HG03457 (cell line): ENCODE measurements around the gene YBX1.
"Not testable (repeated sequence)": the region's sequence is repeated elsewhere in the genome, so short reads cannot be mapped to it uniquely, and the experiment has no call there.

ENCODE experiments used
- ATAC-seq: cut with Tn5 transposase; IDR thresholded peaks from one replicate; pipeline ENCODE4 v1.9.1; 2021; ENCODE audit warnings: moderate number of reproducible peaks; ENCODE audit not compliant: unreplicated experiment

YBX1 gene

GRCh38 chr1:42689912-42690311 is 7.7 kb downstream of the YBX1 start:
- no peak for ATAC-seq

- no peak for ATAC-seq
Measured at GRCh38 chr1:42690477-42691156, 8.4 kb downstream of the YBX1 start.

- no peak for ATAC-seq
Measured at GRCh38 chr1:42691157-42691498, 8.9 kb downstream of the YBX1 start.

- no peak for ATAC-seq
Measured at GRCh38 chr1:42692461-42692860, 10.2 kb downstream of the YBX1 start.

- ATAC-seq: no peak
Measured at GRCh38 chr1:42692911-42693310, 10.7 kb downstream of the YBX1 start.

GRCh38 chr1:42698081-42698813 is 16.0 kb downstream of the YBX1 start:
- no peak for ATAC-seq

- no peak for ATAC-seq
Measured at GRCh38 chr1:42700006-42700405, 17.8 kb downstream of the YBX1 start.

- ATAC-seq: no peak
Measured at GRCh38 chr1:42703888-42704464, 21.8 kb downstream of the YBX1 start.

GRCh38 chr1:42712808-42713207 is 30.6 kb downstream of the YBX1 start:
- ATAC-seq: not testable (repeated sequence)

- no peak for ATAC-seq
Measured at GRCh38 chr1:42713293-42713692, 31.1 kb downstream of the YBX1 start.

GRCh38 chr1:42714441-42714840 is 32.2 kb downstream of the YBX1 start:
- ATAC-seq: not testable (repeated sequence)

GRCh38 chr1:42720868-42721267 is 38.6 kb downstream of the YBX1 start:
- no peak for ATAC-seq

- no peak for ATAC-seq
Measured at GRCh38 chr1:42721926-42722325, 39.7 kb downstream of the YBX1 start.

GRCh38 chr1:42722403-42722802 is 40.2 kb downstream of the YBX1 start:
- ATAC-seq: not testable (repeated sequence)

GRCh38 chr1:42723511-42723910 is 41.3 kb downstream of the YBX1 start:
- no peak for ATAC-seq

GRCh38 chr1:42725820-42726219 is 43.6 kb downstream of the YBX1 start:
- not testable (repeated sequence) for ATAC-seq

- no peak for ATAC-seq
Measured at GRCh38 chr1:42730002-42730401, 47.8 kb downstream of the YBX1 start.

GRCh38 chr1:42730988-42731387 is 48.8 kb downstream of the YBX1 start:
- ATAC-seq: no peak

- ATAC-seq: no peak
Measured at GRCh38 chr1:42731585-42731984, 49.4 kb downstream of the YBX1 start.

GRCh38 chr1:42732126-42732680 is 50.0 kb downstream of the YBX1 start:
- ATAC-seq: no peak

- ATAC-seq: no peak
Measured at GRCh38 chr1:42733415-42734200, 51.4 kb downstream of the YBX1 start.
